Cardiac fibroblast (primary cell): ENCODE measurements around the gene FSTL3.
"Not testable (repeated sequence)": the region's sequence is repeated elsewhere in the genome, so short reads cannot be mapped to it uniquely, and the experiment has no call there.

Experiments used
- DNase-seq, 2 donors: peaks; one replicate each; pipeline versions ENCODE4 v3.0.0 to v3.0.0-alpha.2; 2010; ENCODE audit warnings: low read depth in 2 of 2
- H3K4me3 ChIP-seq, 2 donors: replicated peaks in 1 of 2; 1 replicate in 1 of 2; 2 replicates in 1 of 2; pipeline ENCODE4 v1.5.1; 2011; ENCODE audit warnings: low read depth in 2 of 2, low read length in 2 of 2, mild to moderate bottlenecking in 2 of 2, moderate library complexity in 1 of 2
- TF ChIP-seq, protein P1 (sequence below): IDR thresholded peaks from one replicate; pipeline ENCODE4 v1.5.1; 2011; ENCODE audit warnings: low read depth, mild to moderate bottlenecking, low read length, inconsistent platforms

Gene FSTL3

DNA sequence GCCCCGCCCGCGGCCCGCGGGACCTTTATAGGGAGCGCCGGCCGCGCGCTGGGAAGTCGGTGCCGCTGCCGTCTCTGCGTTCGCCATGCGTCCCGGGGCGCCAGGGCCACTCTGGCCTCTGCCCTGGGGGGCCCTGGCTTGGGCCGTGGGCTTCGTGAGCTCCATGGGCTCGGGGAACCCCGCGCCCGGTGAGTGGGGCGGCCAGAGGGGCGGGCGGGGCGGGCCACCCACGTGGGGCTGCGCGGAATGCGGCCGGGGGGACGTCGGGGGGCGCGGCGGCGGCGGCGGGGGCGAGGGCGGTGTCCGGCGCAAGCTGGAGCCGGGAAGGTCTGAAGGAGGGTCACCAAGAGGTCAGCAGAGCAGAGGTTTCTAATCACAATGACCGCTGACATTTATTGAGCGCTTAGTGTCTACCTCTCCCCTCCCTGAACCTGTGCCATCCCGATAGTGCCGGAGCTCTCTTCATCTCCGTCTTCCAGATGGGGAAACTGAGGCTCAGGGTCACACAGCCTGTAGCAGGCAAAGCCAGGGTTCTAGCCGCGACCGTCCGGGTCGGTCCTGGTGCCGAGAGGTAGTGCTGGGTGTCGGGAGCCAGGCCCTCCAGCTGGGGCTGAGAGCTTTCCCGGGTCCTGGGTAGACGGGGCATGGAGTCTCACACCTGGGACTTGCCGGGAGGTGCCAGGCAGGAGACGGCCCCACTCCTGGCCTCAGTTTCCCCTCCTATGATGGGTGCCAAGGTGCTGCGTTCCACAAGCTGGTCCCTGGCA, at the start of gene FSTL3:
Gene FSTL3 (plus strand): TSS at position 54 of the 767 bp plus-strand sequence. CDS start 32 bp downstream, at position 86.
- peak; percentile 43 to 47 for DNase-seq
- TF ChIP-seq, protein P1, sequence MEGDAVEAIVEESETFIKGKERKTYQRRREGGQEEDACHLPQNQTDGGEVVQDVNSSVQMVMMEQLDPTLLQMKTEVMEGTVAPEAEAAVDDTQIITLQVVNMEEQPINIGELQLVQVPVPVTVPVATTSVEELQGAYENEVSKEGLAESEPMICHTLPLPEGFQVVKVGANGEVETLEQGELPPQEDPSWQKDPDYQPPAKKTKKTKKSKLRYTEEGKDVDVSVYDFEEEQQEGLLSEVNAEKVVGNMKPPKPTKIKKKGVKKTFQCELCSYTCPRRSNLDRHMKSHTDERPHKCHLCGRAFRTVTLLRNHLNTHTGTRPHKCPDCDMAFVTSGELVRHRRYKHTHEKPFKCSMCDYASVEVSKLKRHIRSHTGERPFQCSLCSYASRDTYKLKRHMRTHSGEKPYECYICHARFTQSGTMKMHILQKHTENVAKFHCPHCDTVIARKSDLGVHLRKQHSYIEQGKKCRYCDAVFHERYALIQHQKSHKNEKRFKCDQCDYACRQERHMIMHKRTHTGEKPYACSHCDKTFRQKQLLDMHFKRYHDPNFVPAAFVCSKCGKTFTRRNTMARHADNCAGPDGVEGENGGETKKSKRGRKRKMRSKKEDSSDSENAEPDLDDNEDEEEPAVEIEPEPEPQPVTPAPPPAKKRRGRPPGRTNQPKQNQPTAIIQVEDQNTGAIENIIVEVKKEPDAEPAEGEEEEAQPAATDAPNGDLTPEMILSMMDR: no peak
- H3K4me3 ChIP-seq: peak within 1 kb of the TSS; percentile 72 to 79

DNA sequence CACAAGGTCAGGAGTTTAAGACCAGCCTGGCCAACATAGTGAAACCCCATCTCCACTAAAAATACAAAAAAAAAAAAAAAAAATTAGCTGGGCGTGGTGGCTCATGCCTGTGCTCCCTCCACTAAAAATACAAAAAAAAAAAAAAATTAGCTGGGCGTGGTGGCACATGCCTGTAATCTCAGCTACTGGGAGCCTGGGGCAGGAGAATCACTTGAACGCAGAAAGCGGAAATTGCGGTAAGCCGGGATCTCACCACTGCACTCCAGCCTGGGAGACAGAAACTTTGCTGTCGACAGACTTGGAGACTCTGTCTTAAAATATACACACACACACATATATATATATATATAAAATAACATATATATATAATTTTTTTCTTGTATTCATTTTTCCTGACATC, 49.6 kb upstream of the FSTL3 start:
- H3K4me3 ChIP-seq, DNase-seq: not testable (repeated sequence)

DNA sequence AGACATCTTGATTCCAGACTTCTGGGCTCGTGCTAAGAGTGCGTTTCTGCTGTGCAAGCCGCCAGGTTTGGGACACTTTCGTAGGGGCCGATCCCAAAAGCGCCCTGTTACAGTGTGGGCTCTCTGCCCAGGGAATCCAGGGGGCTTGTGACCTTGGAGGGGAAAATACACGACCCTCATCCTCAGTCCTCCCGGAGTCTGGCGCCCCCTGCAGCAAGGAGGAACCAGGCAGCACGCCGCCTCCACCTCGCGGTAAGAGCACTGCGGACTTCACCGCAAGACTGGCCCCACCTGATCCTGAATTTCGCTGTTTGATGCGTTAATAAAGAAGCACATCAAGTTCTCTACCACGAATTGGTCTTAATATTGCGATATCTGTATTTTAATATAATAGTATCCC, 48.0 kb upstream of the FSTL3 start:
- H3K4me3 ChIP-seq: no peak overlapping the region
- TF ChIP-seq, protein P1: peak; percentile 42
- no peak for DNase-seq

DNA sequence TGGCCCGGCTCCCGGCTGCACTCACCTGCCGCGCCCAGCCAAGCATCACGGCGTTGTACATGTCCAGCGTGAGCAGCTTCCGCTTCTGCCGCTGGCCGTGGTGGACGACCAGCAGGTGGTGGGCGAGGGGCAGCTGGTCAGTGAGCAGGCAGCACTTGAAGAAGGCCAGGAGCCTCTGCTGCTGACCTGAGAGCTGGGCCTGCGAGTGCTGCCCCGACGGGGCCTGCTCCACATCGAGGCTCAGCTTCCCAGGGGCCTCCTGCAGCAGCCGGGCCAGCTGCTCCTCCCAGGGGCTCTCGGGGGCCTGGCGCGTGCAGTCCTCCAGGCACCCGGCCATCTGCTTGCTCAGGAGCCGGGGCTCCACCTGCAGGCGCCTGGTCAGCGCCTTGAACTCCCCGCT, 46.7 kb upstream of the FSTL3 start:
- DNase-seq, H3K4me3 ChIP-seq: not testable (repeated sequence)

DNA sequence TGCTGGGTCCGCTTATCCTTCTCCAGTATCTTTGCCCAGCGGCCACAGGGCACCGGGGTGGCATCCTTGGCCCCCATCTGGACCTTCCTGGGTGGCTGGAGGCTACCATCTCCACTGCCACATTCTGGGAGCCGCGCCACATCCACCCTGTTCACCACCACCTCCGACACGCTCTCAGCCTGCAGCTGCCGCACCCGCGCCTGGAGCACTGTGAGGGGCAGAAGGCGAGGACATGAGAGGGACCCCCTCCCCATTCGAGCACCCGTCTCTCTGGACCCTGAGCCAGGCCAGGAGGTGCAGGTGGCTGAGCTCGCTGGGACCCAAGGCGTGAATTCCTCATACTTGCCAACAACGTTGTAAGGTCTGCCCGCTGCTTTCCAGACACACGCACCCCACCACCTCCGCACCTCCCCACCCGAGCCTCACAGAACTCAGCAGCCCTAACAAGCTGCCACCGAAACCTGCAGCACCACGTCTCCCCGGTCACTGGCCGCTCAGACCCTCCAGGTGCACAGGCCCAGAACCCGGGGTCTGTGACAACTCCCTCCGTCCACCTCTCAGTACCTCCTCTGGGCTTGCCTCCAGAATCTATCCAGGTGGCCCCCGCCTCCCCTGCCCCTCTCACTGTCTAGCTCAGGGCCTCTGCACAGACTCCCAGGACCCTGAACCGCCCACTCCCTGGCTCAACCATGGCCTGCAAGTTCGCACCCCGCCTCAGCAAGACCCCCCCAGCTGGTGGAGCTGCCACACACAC, 46.1 kb upstream of the FSTL3 start:
- H3K4me3 ChIP-seq: no peak overlapping the region
- TF ChIP-seq, protein P1: no peak
- DNase-seq: no peak

DNA sequence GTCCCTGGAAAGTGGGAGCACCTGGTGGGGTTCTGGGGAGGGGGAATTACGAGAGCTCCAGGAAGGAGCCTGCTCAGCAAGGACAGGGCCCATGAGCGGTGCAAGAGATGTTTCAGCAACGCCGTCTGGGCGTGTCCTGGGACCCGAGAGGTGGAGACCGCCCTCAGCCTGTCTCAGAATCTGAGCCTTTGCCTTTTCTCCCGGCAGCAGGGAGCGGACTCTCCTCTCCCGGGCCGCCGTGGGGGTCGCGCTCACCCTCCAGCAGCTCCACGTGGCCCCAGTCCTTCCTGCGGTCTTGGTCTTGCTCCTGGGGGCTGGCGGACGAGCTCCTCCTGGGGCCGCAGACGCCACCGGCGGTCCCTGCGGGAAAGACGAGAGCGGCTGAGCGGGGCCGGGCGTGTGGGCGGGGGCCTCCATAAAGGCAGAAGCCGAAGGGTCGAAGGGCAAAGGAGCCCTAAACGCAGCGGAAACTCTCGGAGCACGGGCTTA, 43.6 kb upstream of the FSTL3 start:
- peak; percentile 65 to 67 for DNase-seq
- TF ChIP-seq, protein P1: no peak

DNA sequence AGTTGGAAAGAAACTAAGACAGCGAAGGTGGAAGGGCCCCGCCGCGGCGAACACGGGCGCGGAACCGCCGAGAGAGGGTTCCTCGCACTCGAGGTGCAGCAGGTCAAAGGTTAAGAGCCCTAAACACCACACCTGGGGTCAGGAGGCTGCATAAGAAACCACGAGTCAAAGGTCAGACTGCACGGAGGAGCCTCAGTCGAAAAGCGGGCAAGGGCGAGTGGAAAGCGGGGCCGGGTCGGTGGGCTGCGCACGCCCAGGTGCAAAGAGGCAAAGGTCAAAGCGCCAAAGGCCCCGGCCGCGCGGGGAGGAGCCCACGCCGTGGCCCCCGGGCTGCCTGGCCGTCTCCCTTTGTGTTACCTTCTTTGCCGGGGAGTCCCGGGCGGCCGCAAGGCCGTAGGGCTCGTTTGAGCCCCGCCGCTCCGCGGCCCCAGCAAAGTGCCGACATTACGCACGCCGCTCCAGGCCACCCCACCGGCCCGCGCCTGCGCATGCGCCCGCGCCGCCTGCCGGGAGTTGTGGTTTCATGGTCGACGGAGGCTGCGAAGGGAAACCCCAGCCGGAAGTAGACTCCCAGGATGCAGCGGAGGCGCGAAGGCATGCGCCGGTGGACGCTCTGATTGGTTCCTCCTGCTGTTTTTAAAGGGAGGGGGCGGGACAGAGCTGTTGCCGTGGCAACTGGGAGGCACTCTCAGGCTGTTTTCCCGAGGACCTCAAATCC, 43.0 kb upstream of the FSTL3 start, which contains the start of gene POLRMT:
Gene POLRMT (minus strand): TSS at position 470 of the 718 bp plus-strand sequence. CDS start 25 bp downstream, at position 445.
- peak; percentile 99 for DNase-seq
- peak within 1 kb of the TSS; percentile 78 to 84 for H3K4me3 ChIP-seq
- TF ChIP-seq, protein P1: no peak

More for the DNA sequence above, 43.6 kb upstream of the FSTL3 start:
- peak overlapping the region; percentile 73 to 84 for H3K4me3 ChIP-seq
